Loucy (cell line): ENCODE data around the gene NPEPL1.

ENCODE experiments used
- H2AFZ ChIP-seq: fragments of 200-600 bp; sonication (generic); 2 replicates; pipeline ENCODE4 v1.6.0; 2016; ENCODE audit warnings: antibody characterized with exemption, mild to moderate bottlenecking, low read length, moderate library complexity
- H3F3A ChIP-seq: fragments of 200-600 bp; 2 replicates; pipeline ENCODE4 v1.6.0; 2016; ENCODE audit warnings: antibody characterized with exemption, low read depth, mild to moderate bottlenecking
- H3K27me3 ChIP-seq: fragments of 200-600 bp; sonication (generic); 2 replicates; pipeline ENCODE4 v1.6.1; 2014; ENCODE audit warnings: low read length, mild to moderate bottlenecking; ENCODE audit not compliant: insufficient read depth, poor library complexity, severe bottlenecking
- H3K36me3 ChIP-seq: fragments of 200-600 bp; sonication (generic); 2 replicates; pipeline ENCODE4 v1.6.1; 2016; ENCODE audit warnings: low read length; ENCODE audit not compliant: insufficient read depth
- H3K4me1 ChIP-seq: fragments of 200-600 bp; sonication (generic); 2 replicates; pipeline ENCODE4 v1.5.1; 2014; ENCODE audit warnings: low read length, mild to moderate bottlenecking; ENCODE audit not compliant: insufficient read depth, poor library complexity, severe bottlenecking
- H3K4me2 ChIP-seq: fragments of 200-600 bp; sonication (generic); 2 replicates; pipeline ENCODE4 v1.6.0; 2014; ENCODE audit warnings: antibody characterized with exemption, low read length, low read depth, mild to moderate bottlenecking; ENCODE audit not compliant: poor library complexity, severe bottlenecking
- H3K4me3 ChIP-seq: fragments of 200-600 bp; sonication (generic); 2 replicates; pipeline ENCODE4 v1.5.1; 2014; ENCODE audit warnings: low read length, mild to moderate bottlenecking, mixed read lengths; ENCODE audit not compliant: poor library complexity, severe bottlenecking
- H3K79me2 ChIP-seq: fragments of 200-600 bp; sonication (generic); 2 replicates; pipeline ENCODE4 v1.6.1; 2014; ENCODE audit warnings: low read length; ENCODE audit not compliant: insufficient read depth
- H3K9ac ChIP-seq: fragments of 200-600 bp; sonication (generic); 2 replicates; pipeline ENCODE4 v1.6.0; 2014; ENCODE audit warnings: mild to moderate bottlenecking, low read depth, low read length, moderate library complexity; ENCODE audit not compliant: poor library complexity, severe bottlenecking
- H3K9me2 ChIP-seq: fragments of 200-600 bp; sonication (generic); replicated peaks from 2 replicates; pipeline ENCODE4 v1.6.1; 2016; ENCODE audit warnings: low read depth, low read length, mixed read lengths
- H3K9me3 ChIP-seq: fragments of 200-600 bp; sonication (generic); 2 replicates; pipeline ENCODE4 v1.6.1; 2014; ENCODE audit warnings: mild to moderate bottlenecking, antibody characterized with exemption, low read length, low read depth; ENCODE audit not compliant: insufficient read depth
- H4K20me1 ChIP-seq: fragments of 200-600 bp; sonication (generic); 2 replicates; pipeline ENCODE4 v1.6.0; 2014; ENCODE audit warnings: antibody characterized with exemption, low read length, mild to moderate bottlenecking; ENCODE audit not compliant: insufficient read depth, poor library complexity, severe bottlenecking
- EZH2phosphoT487 ChIP-seq: fragments of 200-600 bp; IDR thresholded peaks from 2 replicates; pipeline ENCODE4 v1.6.1; 2018; ENCODE audit warnings: antibody characterized with exemption, mild to moderate bottlenecking, moderate library complexity, borderline replicate concordance
- TF ChIP-seq, protein P1 (sequence below): fragments of 200-600 bp; sonication (generic); conservative IDR thresholded peaks from 2 replicates; pipeline ENCODE4 v1.5.1; 2014; ENCODE audit warnings: mild to moderate bottlenecking, antibody characterized with exemption, low read length

NPEPL1 gene

DNA sequence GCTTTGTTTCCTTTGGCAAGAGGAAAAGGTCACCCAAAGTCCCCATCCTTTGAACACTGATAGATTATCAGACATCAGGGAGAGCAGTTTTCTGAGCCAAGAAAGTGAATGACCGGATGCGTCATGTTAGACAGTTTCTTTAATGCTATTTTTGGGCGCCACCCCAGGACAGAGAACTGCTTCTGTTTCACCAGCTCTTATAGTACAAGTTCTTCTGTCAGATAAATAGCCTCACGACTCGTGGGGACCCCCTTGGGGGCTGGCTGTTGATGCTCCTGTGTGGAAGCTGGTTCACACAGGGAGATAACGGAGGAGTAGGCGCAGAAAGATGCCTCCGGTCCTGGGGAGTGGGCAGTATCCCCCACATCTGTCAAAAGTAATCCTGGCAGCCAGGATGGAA is 54.6 kb downstream of the NPEPL1 start:
- H3K4me2 ChIP-seq: no peak overlapping the region
- H2AFZ ChIP-seq: no peak overlapping the region
- H3K4me1 ChIP-seq: no peaks in the 10 kb centered on the region
- H3K36me3 ChIP-seq: no peaks in the 10 kb centered on the region
- no peaks in the 10 kb centered on the region for H3K27me3 ChIP-seq
- H3K9me3 ChIP-seq: no peaks in the 10 kb centered on the region
- no peaks in the 10 kb centered on the region for H3K79me2 ChIP-seq
- H3K4me3 ChIP-seq: no peak overlapping the region
- no peaks in the 10 kb centered on the region for H3K9me2 ChIP-seq
- H3F3A ChIP-seq: no peaks in the 10 kb centered on the region
- H3K9ac ChIP-seq: no peak overlapping the region
- no peaks in the 10 kb centered on the region for H4K20me1 ChIP-seq
- TF ChIP-seq EZH2phosphoT487: no peak
- TF ChIP-seq, protein P1, sequence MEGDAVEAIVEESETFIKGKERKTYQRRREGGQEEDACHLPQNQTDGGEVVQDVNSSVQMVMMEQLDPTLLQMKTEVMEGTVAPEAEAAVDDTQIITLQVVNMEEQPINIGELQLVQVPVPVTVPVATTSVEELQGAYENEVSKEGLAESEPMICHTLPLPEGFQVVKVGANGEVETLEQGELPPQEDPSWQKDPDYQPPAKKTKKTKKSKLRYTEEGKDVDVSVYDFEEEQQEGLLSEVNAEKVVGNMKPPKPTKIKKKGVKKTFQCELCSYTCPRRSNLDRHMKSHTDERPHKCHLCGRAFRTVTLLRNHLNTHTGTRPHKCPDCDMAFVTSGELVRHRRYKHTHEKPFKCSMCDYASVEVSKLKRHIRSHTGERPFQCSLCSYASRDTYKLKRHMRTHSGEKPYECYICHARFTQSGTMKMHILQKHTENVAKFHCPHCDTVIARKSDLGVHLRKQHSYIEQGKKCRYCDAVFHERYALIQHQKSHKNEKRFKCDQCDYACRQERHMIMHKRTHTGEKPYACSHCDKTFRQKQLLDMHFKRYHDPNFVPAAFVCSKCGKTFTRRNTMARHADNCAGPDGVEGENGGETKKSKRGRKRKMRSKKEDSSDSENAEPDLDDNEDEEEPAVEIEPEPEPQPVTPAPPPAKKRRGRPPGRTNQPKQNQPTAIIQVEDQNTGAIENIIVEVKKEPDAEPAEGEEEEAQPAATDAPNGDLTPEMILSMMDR: no peak

DNA sequence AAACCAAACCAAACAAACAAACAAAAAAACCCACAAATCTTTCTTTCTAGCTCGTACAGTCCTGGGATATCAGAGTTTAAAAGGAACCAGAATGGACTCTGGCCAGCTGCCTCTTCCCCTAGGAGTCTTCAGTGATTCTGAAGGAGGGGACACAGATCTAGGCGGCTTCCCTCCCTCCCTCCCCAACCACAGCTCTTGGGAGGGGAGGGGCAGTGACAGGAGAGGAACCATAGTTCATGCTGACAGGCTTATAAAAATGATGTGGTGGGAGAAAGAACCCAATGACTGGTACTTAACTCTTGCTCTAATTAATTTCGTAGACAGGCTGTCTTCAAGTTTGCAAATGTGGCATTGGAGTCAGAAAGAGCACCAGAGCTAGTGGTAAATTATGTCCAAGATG is 56.0 kb downstream of the NPEPL1 start:
- Histone ChIP-seq H3K4me1 (no peaks in the 10 kb centered on the region), H4K20me1 (no peaks in the 10 kb centered on the region), H3K9me2 (no peaks in the 10 kb centered on the region), H3K4me2 (no peak overlapping the region), H3K79me2 (no peaks in the 10 kb centered on the region), H3K27me3 (no peaks in the 10 kb centered on the region), H3K4me3 (no peak overlapping the region), H3K36me3 (no peaks in the 10 kb centered on the region), H3F3A (no peaks in the 10 kb centered on the region), H2AFZ (no peak overlapping the region), H3K9me3 (no peaks in the 10 kb centered on the region), H3K9ac (no peak overlapping the region)
- TF ChIP-seq EZH2phosphoT487: no peak
- TF ChIP-seq, protein P1: no peak

DNA sequence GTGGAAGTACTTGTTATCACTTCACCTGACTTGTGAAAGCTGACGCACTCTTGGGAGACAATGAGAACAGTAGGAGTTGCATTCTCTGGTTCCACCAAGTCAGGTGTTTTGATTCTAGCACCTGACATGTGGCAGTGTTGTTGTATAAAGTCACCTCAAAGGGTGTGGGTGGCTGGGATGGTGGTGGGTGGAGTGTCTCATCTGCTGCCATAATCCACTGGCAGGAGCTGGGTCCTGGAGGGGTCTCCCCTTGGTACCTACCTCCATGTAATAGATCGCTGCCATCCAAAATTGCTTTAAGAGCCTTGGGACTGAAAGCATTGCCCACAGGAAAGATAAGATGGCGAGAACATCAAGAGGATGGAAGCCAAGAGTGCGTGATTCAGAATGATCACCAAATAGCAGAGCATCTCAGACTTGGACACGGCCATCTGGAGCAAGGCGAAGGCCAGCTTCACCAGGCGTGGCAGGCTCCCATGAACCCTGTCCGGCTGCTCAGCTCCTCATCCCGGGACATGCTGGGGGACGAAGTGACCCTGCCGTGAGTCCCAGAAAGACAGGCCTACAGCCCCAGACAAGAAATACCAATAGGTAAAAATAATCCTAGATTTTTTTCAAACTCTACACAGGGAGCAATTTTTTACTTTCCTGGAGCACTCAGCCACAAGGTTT is 56.6 kb downstream of the NPEPL1 start:
- Histone ChIP-seq H3K4me2 (no peak overlapping the region), H3K4me1 (no peaks in the 10 kb centered on the region), H3K9me2 (no peaks in the 10 kb centered on the region), H3K9me3 (no peaks in the 10 kb centered on the region), H2AFZ (no peak overlapping the region), H3F3A (no peaks in the 10 kb centered on the region), H3K4me3 (no peak overlapping the region), H3K79me2 (no peaks in the 10 kb centered on the region), H3K27me3 (no peaks in the 10 kb centered on the region), H3K36me3 (no peaks in the 10 kb centered on the region), H3K9ac (no peak overlapping the region), H4K20me1 (no peaks in the 10 kb centered on the region)
- TF ChIP-seq, protein P1: no peak
- TF ChIP-seq EZH2phosphoT487: no peak
